Fibroblast of villous mesenchyme (primary cell): Measurements from ENCODE around the gene ENAM. TPM values are rescaled to one million over a fixed set of nuclear protein-coding genes. Genes with fewer than 3 reads are reported as not detected.

Source experiments
- DNase-seq: peaks from one replicate; pipeline ENCODE4 v3.0.0-alpha.2; 2010; ENCODE audit warnings: low read depth
- H3K4me3 ChIP-seq: 2 replicates; pipeline ENCODE4 v1.5.1; 2011; ENCODE audit warnings: low read depth, mild to moderate bottlenecking, low read length
- total RNA-seq: library from RNA; depleted of rRNA; stranded (reverse); fragments of >200 nt; gene quantifications from 2 replicates; pipeline ENCODE4 v1.2.3, GENCODE V29; 2012
- TF ChIP-seq, protein P1 (sequence below): IDR thresholded peaks from 2 replicates; pipeline ENCODE4 v1.5.1; 2012; ENCODE audit warnings: low read depth, mild to moderate bottlenecking, low read length; ENCODE audit not compliant: insufficient read depth

The ENAM gene, protein sequence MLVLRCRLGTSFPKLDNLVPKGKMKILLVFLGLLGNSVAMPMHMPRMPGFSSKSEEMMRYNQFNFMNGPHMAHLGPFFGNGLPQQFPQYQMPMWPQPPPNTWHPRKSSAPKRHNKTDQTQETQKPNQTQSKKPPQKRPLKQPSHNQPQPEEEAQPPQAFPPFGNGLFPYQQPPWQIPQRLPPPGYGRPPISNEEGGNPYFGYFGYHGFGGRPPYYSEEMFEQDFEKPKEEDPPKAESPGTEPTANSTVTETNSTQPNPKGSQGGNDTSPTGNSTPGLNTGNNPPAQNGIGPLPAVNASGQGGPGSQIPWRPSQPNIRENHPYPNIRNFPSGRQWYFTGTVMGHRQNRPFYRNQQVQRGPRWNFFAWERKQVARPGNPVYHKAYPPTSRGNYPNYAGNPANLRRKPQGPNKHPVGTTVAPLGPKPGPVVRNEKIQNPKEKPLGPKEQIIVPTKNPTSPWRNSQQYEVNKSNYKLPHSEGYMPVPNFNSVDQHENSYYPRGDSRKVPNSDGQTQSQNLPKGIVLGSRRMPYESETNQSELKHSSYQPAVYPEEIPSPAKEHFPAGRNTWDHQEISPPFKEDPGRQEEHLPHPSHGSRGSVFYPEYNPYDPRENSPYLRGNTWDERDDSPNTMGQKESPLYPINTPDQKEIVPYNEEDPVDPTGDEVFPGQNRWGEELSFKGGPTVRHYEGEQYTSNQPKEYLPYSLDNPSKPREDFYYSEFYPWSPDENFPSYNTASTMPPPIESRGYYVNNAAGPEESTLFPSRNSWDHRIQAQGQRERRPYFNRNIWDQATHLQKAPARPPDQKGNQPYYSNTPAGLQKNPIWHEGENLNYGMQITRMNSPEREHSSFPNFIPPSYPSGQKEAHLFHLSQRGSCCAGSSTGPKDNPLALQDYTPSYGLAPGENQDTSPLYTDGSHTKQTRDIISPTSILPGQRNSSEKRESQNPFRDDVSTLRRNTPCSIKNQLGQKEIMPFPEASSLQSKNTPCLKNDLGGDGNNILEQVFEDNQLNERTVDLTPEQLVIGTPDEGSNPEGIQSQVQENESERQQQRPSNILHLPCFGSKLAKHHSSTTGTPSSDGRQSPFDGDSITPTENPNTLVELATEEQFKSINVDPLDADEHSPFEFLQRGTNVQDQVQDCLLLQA
- 0.43 and 0.97 TPM in 2 replicates for total RNA-seq

DNA sequence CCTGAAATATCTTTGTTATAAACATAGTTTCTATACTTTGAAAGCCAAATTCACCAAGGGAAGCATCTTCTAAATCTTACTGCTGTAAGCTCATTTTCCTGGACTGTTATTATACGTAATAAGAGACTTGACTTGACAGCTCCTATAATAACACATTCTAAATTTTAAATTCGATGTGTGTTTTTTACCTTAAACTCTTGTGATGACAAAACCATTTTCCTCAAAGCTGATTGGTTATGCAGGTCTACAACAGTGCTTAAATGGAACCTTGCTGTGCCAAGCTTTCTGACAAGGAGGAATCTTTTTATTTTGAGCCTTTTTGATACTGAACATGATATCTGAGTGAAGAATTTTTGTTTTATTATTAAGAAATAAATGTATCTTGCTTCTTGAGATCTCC is at the start of gene ENAM:
TSS of gene ENAM (plus strand) at position 301 of the 400 bp plus-strand sequence. CDS start 757 bp downstream, outside the sequence.
- no peak within 1 kb of the TSS for H3K4me3 ChIP-seq
- TF ChIP-seq, protein P1, sequence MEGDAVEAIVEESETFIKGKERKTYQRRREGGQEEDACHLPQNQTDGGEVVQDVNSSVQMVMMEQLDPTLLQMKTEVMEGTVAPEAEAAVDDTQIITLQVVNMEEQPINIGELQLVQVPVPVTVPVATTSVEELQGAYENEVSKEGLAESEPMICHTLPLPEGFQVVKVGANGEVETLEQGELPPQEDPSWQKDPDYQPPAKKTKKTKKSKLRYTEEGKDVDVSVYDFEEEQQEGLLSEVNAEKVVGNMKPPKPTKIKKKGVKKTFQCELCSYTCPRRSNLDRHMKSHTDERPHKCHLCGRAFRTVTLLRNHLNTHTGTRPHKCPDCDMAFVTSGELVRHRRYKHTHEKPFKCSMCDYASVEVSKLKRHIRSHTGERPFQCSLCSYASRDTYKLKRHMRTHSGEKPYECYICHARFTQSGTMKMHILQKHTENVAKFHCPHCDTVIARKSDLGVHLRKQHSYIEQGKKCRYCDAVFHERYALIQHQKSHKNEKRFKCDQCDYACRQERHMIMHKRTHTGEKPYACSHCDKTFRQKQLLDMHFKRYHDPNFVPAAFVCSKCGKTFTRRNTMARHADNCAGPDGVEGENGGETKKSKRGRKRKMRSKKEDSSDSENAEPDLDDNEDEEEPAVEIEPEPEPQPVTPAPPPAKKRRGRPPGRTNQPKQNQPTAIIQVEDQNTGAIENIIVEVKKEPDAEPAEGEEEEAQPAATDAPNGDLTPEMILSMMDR, result no peak
- DNase-seq, result no peak

DNA sequence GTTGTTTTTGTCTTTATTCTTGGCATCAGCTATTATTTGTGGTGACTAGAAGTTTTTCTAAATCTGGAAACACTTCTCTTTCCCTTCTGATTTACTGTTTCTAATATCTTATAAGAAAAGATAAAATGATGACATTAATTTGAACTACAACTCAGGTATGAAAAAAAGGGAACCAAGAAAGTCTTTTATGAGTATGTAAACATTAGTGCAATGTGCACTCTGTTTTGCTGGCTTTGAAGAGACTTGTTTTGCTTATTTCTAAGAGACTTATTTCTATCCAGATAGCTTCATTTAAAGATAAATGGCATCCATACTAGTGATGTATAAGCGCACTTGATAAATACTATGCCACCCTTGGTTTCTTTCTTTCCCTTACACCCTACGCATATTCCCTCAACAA is 46.6 kb upstream of the ENAM start:
- TF ChIP-seq, protein P1, result no peak
- no peak overlapping the region for H3K4me3 ChIP-seq
- no peak for DNase-seq

DNA sequence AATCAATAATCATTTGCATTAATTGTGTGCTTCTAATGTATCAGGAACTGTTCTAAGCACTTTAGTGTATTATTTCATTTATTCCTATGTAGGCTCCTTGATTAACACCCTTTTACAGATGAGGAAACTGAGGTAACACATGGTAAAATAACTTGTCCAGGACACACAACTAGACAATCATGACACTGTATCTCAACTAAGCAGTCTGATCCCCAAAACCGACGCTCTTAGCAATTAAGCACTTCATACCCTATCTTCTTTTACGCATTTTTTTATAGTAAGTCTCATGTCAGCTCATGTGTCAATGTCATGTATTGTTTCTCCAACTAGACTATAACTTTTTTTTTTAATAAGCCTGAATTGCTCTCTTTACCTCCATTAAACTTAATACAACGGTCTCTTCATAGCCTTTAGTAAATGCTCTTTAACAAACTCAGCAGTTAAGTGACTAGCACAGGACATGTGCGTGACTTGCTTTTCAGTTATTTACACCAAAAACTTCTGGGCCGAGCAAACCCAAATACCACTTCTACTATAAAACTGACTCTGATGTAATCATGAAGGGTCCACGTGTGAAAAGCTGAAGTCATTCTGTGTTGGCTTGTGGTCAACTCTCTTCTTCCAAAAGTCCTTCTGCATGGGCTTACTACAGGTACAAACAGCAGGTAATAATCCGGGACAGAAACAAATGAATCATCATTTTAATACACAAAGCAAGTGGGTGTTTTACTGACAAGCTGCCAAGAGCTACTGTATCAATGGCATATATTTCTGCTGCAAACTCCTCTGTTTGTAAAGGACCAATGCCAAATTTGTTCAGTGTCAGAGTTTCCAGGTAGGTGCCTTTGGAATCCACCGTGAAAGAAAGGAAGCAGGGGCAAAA is 44.4 kb upstream of the ENAM start:
- no peak overlapping the region for H3K4me3 ChIP-seq
- no peak for DNase-seq
- TF ChIP-seq, protein P1, result no peak

DNA sequence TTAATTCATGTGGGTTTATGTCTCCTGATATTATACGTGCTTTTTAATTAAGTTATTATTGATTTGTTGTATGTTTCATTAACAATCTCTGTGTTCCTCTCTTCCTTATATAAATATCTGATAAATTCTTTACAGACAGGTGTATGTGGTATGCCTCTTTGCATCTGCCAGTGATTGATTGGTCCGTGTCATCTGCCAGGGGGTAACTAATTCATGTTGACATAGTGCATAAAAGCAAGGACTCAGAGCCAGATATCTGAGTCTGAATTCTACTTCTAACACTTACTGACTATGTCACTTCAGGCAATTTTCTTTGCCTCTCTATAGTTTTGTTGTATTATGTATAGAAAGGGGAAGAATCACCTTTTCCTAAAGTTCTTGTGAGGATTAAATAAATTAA is 41.7 kb upstream of the ENAM start:
- TF ChIP-seq, protein P1, result no peak
- no peak for DNase-seq
- H3K4me3 ChIP-seq, result no peak overlapping the region

DNA sequence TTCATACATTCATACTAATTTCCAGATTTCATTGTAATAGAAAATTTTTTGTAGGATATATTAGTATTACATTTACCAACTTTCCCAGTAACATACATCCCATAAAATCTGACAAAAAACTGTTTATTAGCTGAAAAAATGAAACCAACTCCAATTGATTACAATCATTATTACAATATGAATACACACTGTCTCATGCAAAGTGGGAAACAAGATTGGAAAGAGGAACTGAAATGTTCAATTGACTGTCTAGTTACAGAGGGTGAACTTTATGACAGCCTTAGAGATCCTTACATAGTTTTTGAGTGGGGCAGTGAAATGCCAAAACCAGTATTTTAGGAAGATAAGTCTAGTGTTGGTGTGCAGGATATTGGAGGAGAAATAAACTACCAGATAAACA is 38.8 kb upstream of the ENAM start:
- no peak for DNase-seq
- H3K4me3 ChIP-seq, result no peak overlapping the region
- TF ChIP-seq, protein P1, result no peak

DNA sequence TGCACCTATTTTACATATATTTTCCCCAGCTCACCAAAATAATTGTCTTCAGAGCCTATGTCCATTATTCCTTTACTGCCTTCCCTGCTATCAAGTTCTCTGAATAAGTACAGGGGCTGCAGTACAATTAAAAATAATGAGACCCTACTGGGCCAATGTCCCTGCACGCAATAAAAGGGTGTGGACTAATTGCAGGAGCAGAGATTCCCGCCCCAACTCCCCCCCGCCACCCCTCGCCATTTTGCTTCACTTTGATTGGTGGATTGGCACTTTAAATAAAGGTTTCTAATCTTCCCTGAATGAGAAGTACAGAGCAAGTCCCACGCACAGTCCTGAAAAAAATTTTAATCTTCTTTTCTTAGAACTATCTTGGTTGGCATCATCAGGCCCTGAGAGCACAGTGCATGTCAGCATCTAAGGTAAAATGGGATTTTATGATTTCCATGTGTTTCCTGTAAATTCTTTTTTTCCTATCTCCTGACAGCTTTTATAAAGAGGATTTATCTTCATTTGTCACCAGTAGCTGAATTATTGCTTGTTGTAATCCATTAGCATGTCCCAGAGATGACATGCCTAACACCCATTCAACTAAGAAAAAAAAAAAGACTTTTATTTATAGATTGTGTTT is 36.5 kb upstream of the ENAM start, which contains the start of gene AMBN:
TSS of gene AMBN (plus strand) at position 302 of the 628 bp plus-strand sequence. CDS start at position 405, 103 bp downstream.
- no peak within 1 kb of the TSS for H3K4me3 ChIP-seq
- TF ChIP-seq, protein P1, result no peak
- DNase-seq, result no peak
